ENCODE results near the gene SCGN.

DNA sequence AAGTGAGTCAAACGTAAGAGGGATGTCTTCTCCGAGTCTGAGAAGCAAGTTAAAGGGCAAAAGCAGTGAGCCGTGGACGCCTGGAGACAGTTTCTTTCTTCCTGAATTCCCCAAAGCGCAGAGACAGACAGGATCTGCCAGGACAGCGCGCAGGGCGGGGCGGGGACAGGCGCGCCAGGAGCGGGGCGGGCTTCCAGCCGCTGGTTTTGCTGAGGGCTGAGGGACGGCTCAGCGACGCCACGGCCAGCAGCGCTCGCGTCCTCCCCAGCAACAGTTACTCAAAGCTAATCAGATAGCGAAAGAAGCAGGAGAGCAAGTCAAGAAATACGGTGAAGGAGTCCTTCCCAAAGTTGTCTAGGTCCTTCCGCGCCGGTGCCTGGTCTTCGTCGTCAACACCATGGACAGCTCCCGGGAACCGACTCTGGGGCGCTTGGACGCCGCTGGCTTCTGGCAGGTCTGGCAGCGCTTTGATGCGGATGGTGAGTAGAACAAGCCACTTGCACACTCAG, at the start of gene SCGN:
- TF ChIP-seq IRF1 (CRISPR knock-in tag; IDR thresholded peaks at IDR 0.05; ENCODE audit: borderline replicate concordance), result no peak
- TF ChIP-seq TBP (optimal IDR thresholded peaks at IDR 0.05; ENCODE audit: low read depth, low read length), result no peak

Measured in K562 (cell line).